Transverse colon (tissue), 4 donors: ENCODE measurements around the gene USP17L12.
"Not testable (repeated sequence)": the region's sequence is repeated elsewhere in the genome, so short reads cannot be mapped to it uniquely, and the experiment has no call there.

ENCODE experiments used
- POLR2AphosphoS5 ChIP-seq, 3 donors: sonication (generic); formaldehyde crosslinking; IDR thresholded peaks; one replicate each; pipeline ENCODE4 v1.6.1; 2016; ENCODE audit warnings: antibody characterized with exemption in 3 of 3
- TF ChIP-seq, protein P1 (sequence below), 5 experiments: fragments of 200-600 bp in 3 of 5; fragments of 450-650 bp in 2 of 5; sonication (generic) in 3 of 5; IDR thresholded peaks; 1 replicate in 2 of 5; 2 replicates in 3 of 5; pipeline ENCODE4 v1.5.1; 2016 to 2017; ENCODE audit warnings: antibody characterized with exemption in 5 of 5, inconsistent platforms in 3 of 5, mild to moderate bottlenecking in 2 of 5, moderate library complexity in 1 of 5

- TF ChIP-seq, protein P1, sequence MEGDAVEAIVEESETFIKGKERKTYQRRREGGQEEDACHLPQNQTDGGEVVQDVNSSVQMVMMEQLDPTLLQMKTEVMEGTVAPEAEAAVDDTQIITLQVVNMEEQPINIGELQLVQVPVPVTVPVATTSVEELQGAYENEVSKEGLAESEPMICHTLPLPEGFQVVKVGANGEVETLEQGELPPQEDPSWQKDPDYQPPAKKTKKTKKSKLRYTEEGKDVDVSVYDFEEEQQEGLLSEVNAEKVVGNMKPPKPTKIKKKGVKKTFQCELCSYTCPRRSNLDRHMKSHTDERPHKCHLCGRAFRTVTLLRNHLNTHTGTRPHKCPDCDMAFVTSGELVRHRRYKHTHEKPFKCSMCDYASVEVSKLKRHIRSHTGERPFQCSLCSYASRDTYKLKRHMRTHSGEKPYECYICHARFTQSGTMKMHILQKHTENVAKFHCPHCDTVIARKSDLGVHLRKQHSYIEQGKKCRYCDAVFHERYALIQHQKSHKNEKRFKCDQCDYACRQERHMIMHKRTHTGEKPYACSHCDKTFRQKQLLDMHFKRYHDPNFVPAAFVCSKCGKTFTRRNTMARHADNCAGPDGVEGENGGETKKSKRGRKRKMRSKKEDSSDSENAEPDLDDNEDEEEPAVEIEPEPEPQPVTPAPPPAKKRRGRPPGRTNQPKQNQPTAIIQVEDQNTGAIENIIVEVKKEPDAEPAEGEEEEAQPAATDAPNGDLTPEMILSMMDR (IDR thresholded peaks at IDR 0.05), result not testable (repeated sequence)
- TF ChIP-seq POLR2AphosphoS5 (IDR thresholded peaks at IDR 0.05), result not testable (repeated sequence)
Measured at GRCh38 chr4:9210357-9210756, 9.6 kb upstream of the USP17L12 start, which contains the start of gene USP17L10.
